Measurements from ENCODE around the gene ZNF525.

DNA sequence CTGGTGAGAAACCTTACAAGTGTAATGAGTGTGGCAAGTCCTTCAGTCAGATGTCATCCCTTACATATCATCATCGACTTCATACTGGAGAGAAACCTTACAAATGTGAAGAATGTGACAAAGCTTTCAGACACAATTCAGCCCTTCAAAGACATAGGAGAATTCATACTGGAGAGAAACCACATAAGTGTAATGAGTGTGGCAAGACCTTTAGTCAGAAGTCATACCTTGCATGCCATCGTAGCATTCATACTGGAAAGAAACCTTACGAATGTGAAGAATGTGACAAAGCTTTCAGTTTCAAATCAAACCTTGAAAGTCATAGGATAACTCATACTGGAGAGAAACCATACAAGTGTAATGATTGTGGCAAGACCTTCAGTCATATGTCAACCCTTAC lies 15.9 kb downstream of the ZNF525 start:
- TF ChIP-seq, protein P1, sequence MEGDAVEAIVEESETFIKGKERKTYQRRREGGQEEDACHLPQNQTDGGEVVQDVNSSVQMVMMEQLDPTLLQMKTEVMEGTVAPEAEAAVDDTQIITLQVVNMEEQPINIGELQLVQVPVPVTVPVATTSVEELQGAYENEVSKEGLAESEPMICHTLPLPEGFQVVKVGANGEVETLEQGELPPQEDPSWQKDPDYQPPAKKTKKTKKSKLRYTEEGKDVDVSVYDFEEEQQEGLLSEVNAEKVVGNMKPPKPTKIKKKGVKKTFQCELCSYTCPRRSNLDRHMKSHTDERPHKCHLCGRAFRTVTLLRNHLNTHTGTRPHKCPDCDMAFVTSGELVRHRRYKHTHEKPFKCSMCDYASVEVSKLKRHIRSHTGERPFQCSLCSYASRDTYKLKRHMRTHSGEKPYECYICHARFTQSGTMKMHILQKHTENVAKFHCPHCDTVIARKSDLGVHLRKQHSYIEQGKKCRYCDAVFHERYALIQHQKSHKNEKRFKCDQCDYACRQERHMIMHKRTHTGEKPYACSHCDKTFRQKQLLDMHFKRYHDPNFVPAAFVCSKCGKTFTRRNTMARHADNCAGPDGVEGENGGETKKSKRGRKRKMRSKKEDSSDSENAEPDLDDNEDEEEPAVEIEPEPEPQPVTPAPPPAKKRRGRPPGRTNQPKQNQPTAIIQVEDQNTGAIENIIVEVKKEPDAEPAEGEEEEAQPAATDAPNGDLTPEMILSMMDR (IDR thresholded peaks at IDR 0.05), result no peak
- no peak for TF ChIP-seq POLR2AphosphoS5 (IDR thresholded peaks at IDR 0.05; ENCODE audit: insufficient read depth in 1 of 2, low read depth in 1 of 2)
